HAP-1 (cell line): ENCODE results near the gene AKNAD1.

Experiments
- DNase-seq, 2 experiments: peaks; one replicate each; pipeline ENCODE4 v3.0.0-alpha.2; 2016 to 2020; ENCODE audit warnings: low spot score in 2 of 2
- H3K27me3 ChIP-seq: fragments of 250-450 bp; sonication (Bioruptor Pico); 2 replicates; pipeline ENCODE4 v1.5.1; 2020; ENCODE audit warnings: low read depth, mild to moderate bottlenecking, moderate library complexity
- H3K36me3 ChIP-seq: fragments of 250-450 bp; sonication (Bioruptor Pico); replicated peaks from 2 replicates; pipeline ENCODE4 v1.5.1; 2020; ENCODE audit warnings: mild to moderate bottlenecking
- H3K4me1 ChIP-seq: fragments of 250-450 bp; sonication (Bioruptor Pico); 2 replicates; pipeline ENCODE4 v1.5.1; 2020; ENCODE audit warnings: mild to moderate bottlenecking
- H3K4me3 ChIP-seq: fragments of 250-450 bp; sonication (Bioruptor Pico); 2 replicates; pipeline ENCODE4 v1.5.1; 2020; ENCODE audit warnings: mild to moderate bottlenecking, moderate library complexity
- H3K9me3 ChIP-seq: fragments of 250-450 bp; sonication (Bioruptor Pico); 2 replicates; pipeline ENCODE4 v1.5.1; 2020; ENCODE audit warnings: mild to moderate bottlenecking, moderate library complexity
- in situ Hi-C: fragments of 300-500 bp; cut with MboI; formaldehyde crosslinking; loops from 3 replicates; pipeline ENCODE4 v1.14.3; 2020; ENCODE audit warnings: low sequenced_read_pairs, inconsistent platforms, mixed read lengths

The AKNAD1 gene

GRCh38 chr1:108777839-108778238 is 79.1 kb downstream of the AKNAD1 start:
- Histone ChIP-seq H3K9me3 (no peaks in the 10 kb centered on the region), H3K4me1 (no peaks in the 10 kb centered on the region), H3K36me3 (peaks cover 15% of the 10 kb centered on the region), H3K27me3 (no peaks in the 10 kb centered on the region), H3K4me3 (no peak overlapping the region)
- in situ Hi-C loops, result no loop called here
- no peak for DNase-seq

GRCh38 chr1:108767708-108768107 is 89.2 kb downstream of the AKNAD1 start:
- Histone ChIP-seq H3K4me3 (no peak overlapping the region), H3K27me3 (no peaks in the 10 kb centered on the region), H3K36me3 (peaks cover 7% of the 10 kb centered on the region; the same call in 1 of the 2 replicates), H3K9me3 (no peaks in the 10 kb centered on the region), H3K4me1 (peaks cover 13% of the 10 kb centered on the region)
- no peak for DNase-seq
- in situ Hi-C loops, result no loop called here

- Histone ChIP-seq H3K27me3 (no peaks in the 10 kb centered on the region), H3K36me3 (peaks cover 7% of the 10 kb centered on the region; the same call in 1 of the 2 replicates), H3K4me1 (peaks cover 13% of the 10 kb centered on the region), H3K9me3 (no peaks in the 10 kb centered on the region), H3K4me3 (no peak overlapping the region)
- DNase-seq, result no peak
- in situ Hi-C loops, result no loop called here
Observed at GRCh38 chr1:108767115-108767514, 89.8 kb downstream of the AKNAD1 start.
